DMS114 treated with DMSO at 0.1 percent for 48 hours (cell line): ENCODE measurements around the gene RBCK1.
"Not testable (repeated sequence)": the region's sequence is repeated elsewhere in the genome, so short reads cannot be mapped to it uniquely, and the experiment has no call there.

Experiments
- DNase-seq: peaks from one replicate; lab custom pipeline; 2025; ENCODE audit not compliant: unreplicated experiment; lab: John Stamatoyannopoulos, UW

The RBCK1 gene

DNA sequence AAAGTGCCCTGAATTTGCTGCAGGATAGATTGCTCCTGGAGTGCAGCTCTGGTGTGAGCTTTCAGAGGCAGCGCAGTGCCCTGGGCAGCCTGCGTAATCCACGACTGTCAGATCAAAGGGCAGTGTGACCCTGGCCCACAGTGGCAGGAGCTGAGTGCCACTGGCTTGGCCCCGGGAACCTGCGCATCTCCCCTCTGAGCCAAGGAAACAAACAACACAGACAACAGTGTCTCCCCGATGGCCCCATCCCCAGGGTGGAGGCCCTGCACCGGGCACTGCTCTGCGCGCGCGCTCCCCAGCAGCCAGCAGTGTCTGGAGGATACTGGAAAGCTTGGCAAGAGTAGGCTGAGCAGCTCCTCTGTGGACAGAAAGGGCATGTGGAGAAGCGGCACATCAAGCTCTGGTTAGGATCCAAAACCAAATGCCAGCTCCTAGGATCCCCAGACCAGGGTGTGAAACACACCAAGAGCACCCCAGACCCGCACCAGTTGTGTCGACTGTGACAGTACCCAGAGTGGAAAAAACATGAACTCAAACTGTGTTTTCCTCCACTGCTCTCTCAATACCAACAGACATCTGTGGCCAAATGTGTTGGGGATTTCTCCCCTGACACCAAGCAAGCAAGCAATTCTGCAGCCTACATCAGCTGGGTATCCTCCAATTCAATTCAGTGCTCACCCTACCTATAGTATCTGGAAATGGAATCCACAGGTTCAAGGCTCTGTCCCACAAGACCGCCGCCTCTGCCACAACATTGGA, 26.7 kb downstream of the RBCK1 start:
- no peak for DNase-seq

DNA sequence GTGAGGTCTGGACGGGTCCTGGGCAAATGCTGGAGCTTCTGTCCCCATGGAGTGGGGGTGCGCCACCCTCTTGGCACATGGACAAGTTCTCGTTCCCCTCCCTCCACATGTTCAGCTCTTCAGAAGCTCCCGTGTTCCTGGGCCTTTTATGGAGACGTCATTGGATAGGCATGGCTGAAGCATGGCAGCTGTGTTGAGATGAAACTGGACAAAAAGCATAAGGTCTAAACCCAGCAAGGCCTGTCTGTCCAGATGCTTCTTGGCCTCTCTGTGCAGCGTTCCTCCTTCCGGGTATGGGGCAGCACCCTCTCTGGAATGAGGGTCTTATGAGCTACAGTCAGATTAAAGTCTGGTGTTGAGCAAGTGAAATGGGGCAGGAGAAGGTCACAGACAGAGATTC, 27.5 kb downstream of the RBCK1 start:
- no peak for DNase-seq

DNA sequence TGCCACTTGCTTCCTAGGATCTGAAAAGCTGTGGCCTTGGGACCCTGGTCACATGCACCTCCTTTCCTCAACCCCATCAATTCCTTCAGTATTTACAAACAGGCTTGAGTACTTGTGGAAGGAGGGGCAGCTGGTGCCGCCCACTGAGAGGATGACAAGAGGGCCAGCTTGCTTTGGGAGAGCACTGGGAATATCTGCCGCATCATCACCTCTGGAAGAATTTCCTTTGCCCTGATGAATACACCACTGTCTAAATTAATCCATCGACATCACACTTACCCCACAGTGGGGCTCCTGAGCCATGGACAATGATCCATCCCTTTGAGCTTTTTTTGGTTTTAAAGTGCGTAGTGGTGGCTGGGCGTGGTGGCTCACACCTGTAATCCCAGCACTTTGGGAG, 28.4 kb downstream of the RBCK1 start:
- no peak for DNase-seq

DNA sequence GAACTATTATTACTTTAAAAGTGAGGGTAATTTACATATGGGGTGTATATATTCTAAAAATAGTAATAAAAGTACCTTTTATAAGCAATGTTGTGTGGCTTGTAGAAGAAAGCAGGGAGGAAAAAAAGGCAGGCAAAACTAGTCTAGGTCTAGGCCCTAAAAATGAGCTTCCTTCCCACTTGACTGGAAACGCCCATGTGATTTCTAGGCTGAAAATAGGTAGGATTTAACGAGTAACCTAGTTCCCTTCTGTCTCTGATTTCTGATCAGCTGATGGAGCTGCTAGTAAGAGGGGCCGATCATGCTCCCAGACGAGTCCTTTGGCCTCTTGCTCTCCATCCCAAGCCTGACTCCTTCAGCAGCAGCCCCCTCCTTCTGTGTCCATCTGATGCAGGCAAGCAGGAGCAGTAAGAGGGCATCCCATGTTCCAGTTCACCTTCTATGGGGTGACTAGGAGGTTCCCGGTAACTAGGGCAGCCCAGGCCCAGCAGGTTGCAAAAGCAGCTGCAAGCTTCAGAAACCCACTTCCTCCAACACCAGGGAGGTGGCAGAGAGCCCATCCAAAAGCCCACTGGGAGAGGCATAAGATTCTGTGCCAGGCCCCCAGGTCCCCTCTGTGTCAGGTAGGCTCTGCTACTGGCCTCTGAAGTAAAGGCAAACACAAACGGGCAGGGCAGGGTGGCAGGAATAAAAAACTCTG, 29.8 kb downstream of the RBCK1 start:
- DNase-seq = no peak

DNA sequence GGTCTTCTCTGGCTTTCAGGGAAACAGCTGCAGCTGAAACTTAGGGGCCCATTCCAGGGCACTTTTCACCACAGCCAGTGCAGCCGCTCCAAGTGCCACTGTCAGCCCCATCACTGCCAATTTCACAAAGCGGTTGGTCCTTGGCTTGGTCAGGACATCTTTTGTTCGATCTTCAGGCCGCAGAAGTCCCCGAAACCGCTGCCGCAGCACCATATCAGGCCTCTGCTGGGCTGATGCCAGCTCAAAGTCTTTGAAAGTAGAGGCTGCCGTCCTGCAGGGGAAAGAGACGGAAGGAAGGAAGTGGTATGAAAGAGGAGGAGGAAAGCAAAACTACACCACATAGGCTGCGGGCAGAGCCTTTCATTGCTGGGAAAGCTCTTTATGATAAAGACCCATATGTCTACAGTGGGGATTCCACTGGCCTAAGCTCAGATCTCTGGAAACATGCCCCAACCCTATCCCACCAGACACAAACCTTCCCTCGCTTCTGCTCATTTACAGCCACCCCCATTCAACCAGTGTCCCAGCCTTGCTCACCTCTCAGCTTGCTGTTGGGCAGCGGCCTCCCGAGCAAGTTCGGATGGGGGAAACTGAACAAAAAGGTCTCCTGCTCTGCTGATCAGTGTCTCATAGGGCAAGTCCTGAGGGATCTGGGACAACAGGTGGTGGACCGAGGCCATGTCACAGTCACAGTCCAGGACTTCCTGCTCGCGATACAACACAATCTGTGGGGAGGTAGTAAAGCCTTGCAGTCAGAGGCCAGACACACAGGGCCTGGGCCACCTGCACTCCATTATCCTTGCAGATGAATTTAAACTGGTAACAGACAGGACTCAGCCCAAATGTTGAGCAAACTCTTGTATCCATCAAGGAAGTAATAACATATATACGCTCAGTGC, 30.7 kb downstream of the RBCK1 start:
- no peak for DNase-seq

DNA sequence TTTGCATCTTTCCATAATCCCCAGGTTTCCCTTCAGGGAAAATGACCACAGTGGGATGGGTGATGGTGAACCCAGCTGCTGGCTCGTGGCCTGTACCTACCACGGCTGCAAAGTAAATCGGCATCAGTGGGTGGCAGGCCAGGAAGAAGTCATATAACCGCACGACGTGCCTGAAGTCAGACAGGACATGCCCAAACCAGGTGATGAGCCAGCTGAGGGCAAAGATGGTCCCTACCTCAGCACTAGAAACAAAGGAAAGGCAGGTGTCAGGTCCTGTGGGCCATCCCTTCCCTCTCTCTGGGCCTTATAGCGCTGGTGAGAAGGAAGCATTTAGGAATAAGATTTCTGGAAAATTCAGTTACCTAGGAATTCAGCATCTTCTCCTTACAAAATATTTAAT, 32.0 kb downstream of the RBCK1 start:
- no peak for DNase-seq

DNA sequence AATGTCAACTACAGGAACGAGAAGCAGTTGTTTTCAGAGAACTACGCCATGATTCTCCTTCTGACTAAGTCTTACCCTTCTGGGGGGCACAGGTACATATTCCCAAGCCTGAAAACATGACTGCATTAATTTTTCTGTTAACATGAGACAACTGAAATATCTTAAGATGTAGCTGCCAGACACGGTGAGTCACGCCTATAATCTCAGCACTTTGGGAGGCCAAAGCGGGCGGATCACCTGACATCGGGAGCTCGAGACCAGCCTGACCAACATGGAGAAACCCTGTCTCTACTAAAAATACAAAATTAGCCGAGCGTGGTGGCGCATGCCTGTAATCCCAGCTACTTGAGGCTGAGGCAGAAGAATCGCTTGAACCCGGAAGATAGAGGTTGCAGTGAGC, 32.5 kb downstream of the RBCK1 start:
- DNase-seq = no peak

DNA sequence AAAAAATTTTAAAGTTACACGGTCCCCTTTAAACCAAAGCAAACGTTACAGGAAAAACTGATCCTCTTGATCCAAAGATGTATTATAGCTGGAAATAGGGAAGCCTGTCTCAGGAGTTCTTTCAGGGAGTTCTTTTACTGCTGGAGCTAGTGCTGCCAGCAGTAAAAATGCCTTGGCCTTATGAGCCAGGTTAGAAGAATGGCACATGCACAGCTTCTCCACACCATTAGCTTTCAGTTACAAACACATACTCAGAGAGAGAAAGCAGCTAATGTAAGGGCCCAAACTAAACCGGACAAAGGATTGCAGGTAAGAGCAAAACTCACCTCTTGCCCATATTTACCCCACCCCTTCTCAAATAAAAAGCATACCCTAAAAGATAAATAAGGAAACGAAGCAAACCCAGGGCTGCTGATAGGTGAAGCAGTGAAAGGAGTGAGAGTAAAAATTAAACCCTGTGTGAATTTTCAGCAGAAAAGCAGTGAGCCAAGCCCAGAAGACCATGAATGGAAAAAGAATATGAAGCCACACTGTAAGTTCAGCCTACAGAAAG, 35.2 kb downstream of the RBCK1 start:
- no peak for DNase-seq

DNA sequence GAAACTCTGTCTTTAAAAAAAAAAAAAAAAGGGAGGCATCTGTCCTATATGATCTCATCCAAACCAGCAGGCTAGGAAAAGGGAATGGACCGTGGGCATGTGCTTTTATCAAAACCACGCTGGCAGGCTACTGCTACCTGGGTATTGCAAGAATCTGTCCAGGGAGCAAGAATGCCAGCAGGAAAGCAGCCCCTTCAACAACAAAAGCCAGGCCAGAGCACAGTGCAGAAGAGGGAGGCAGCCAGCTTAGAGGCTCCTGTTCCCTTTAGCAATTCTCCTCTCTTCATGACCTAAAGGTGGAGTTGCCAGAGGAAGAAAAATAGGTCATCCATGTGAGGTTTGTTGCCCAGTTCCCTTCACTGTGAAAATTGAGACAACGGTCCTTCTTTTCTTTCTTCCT, 36.0 kb downstream of the RBCK1 start:
- no peak for DNase-seq

DNA sequence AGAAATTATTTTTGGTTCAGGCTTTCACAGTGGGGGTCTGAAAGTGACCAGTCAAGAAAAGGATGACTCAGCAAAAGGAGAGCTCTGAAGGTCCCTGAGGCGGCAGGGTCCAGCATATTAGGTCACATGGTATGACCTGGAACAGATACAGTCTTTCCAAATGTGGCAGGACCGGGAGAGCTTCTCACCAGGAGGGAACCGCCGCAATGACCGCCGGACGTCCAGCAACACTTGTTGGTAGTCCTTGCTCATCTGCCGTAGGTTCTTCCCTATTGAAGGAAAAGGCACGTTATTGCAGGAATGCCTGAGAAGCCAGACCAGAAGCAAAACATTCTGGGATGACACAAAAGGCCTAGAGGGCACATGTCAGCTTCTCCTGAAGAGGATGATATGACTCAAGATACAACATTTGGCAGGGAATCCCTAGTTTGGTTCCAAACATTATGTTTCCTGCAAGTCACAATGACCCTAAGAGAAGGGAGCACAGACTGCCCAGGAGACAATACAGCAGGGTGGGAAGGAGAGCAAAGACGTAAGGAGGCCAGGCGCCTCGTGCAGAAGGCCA, 36.8 kb downstream of the RBCK1 start:
- DNase-seq = no peak

DNA sequence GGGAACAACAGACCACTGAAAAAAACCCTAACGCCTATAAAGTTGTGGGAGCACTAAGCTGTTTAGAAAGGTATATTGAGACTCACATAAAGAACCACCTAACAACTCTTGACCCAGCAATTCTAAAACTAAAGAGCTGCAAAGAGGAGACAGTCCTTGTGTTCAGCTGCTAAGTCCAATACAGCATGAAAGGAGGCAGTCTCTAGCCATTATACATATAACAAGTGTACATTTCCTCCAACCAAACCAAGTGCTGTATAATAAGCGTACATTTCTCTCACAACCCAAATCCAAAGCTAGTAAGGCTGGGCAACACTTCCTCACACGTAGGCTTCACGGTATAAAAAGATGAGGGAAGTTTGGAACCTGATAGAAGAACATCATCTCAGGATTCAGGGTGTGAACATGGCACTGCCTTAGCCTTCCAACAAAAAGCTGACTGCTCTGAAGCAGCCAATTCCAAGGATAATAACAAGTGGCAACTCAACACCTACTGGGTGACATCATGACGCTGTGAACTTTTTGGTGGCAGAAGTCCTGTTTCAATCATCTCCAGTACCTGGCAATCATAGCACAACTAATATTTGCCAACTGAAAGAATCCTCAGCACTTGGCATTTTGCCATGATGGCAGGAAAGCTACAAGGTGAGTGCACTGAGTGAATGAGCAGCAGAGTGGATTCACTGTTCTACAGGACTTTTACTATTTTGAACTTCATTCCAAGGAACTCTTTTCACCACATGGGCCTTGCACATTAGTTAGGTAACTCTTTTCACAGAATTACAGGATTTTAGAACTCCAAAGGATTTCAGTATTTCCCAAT, 37.6 kb downstream of the RBCK1 start:
- no peak for DNase-seq

DNA sequence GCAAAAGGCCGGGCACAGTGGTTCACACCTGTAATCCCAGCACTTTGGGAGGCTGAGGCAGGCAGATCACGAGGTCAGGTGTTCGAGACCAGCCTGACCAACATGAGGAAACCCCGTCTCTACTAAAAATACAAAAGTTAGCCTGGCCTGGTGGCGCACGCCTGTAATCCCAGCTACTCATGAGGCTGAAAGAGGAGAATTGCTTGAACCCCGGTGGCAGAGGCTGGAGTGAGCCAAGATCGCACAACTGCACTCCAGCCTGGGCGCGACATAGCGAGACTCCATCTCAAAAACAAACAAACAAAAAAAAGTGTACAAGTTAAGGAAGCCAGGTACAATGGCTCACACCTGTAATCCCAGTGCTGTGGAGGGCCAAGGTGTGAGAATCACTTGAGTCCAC, 43.9 kb downstream of the RBCK1 start:
- DNase-seq = not testable (repeated sequence)

DNA sequence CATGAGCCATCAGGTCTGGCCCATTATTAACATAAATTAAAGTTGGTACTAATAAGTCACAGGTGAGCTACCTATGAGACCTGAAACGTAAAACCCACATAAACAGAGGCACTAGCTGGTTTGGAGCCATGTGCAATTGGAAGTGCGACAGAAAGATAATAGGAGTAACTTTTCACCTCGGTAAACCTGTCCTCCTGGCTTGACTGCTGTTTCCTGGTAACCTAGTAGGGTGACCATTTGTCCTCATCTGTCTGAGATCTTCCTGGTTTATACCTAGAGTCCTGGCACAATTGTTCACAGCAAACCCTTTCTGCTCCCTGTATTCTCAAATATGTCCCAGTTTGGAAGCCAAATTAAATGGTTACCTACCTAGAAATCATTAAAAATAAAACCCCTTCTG, 46.9 kb downstream of the RBCK1 start:
- no peak for DNase-seq

DNA sequence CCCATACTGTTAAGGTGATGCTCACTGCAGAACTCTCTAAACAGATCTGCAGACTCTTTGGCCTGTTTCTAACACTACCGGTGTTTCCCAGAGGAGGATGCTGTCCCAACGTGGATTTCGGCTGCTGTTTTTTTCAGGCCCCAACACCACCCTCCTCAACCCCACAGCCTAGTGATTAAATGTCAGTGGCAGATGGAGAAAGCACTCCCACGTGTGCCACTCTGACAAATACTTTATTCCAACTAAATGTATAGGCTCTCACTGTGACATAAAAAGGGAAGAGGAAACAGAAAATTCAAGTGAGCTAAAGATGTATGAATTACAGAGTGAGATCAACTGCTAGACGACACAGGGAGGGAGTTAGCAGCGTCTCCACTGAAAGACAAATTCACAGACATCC, 50.7 kb downstream of the RBCK1 start:
- DNase-seq = no peak

DNA sequence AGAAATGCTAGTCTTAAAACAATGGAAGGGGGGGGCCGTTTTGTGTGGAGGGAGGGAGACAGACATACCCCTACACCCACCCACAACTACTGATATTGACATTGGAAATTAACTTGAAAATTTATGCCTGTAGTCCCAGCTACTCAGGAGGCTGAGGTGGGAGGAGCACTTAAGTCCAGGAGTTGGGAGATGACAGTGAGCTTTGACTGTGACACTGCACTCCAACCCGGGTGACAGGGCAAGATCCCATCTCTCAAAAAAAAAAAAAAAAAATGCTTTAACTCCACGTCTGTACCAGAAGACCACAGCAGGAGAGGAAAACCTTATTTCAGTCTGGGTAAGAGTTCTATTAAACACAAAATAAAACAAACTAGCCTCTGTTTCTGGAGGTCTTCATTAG, 52.1 kb downstream of the RBCK1 start:
- DNase-seq = no peak

DNA sequence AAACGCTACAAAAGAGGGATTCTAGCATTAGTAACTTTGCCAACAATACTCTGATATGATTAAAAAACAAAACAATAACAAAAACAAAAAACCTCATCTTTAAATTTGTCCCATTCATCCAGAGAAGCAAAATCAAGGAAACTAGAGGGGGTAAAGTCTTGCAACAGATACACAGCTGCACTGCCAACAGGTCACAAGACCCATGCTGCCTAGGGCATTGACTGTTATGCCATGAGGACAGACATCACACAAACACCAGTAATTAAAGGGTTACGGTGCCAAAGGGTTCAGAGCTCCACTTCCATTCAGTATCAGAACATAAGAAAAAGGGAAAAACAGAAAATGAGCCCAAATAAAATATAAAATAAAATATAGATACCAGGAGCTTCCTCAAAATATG, 52.6 kb downstream of the RBCK1 start:
- no peak for DNase-seq

DNA sequence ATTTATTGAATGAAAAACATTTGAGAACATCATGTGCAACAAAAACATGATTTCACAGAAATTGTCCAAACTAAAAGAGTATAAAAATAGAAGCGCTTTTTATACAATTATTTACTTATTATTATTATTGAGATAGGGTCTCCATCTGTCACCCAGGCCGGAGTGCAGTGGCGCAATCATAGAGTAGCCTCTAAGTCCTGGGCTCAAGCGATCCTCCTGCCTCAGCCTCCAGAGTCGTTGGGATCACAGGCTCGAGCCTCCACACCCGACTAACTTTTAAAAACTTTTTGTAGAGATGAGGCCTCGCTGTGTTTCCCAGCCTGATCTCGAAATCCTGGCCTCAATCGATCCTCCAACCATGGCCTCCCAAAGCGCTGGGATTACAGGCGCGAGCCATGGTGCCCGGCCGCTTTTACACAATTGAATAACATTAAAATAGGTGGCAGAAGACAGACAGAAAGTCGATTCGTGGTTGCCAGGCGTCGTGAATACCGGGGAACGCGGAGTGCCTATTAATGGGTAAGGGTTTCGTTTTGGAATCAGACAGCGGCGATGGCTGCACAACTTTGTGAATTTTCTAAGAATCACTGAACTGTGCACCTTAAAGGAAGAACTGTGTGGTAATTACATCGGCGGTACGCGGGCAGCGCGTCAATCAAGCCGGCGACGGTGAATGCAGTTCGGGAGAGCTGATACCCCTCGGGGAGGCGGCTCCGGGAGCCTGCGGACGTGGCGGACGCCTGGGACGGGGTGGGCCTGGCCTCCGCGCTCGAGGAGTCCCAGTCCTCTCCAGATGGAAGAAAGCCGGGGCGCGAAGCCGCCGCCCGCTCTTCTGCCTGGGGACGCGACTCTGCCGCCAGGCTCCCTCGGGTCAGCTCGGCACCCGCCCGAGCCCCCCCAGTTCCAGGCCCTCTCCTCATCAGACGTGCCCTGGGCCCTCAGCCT, 53.4 kb downstream of the RBCK1 start:
- no peak for DNase-seq

DNA sequence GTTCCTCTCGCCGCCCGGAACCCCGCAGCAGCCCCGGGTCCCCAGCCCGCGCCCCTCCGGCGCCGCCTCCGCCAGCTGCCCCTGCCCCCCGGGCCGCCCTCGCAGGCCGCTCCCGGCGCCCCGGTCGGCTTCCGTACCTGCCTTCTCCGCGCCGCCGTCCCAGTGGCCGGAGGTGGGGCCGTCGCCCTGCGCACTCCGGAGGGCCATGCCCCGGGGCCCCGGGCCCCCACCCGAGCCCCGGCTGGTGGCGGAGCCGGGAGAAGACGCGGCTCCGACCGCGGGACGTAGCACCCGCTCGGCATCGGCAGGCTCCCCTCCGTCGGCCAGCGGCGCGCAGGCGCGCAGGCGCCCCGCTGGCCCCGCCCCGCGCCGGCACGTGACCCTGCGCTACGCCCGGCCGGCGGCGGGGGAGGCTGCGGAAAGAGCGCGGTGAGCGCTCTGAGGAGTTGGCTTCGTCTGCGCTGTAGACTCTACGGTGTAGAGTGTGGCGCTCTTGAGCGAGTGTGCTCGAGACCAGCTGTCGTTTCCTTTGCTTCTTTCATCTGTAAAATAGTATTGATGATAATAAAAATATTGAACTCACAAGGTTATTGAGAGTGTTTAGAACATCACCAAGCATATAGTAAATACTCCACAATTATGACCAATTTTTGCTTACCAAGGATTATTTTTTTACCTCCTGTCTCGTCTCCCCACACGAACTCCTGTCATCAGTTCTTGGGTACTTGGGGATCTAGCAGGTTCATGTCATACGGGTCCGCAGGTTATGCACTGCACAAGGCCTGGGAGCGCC, 54.3 kb downstream of the RBCK1 start, which contains the start of gene TBC1D20:
Gene TBC1D20, minus strand, starts transcription at position 335 of the 793 bp plus-strand sequence. Its CDS starts 128 bp downstream, at position 207.
- DNase-seq = peak; percentile 61
